ENCODE measurements around the gene PALD1.

DNA sequence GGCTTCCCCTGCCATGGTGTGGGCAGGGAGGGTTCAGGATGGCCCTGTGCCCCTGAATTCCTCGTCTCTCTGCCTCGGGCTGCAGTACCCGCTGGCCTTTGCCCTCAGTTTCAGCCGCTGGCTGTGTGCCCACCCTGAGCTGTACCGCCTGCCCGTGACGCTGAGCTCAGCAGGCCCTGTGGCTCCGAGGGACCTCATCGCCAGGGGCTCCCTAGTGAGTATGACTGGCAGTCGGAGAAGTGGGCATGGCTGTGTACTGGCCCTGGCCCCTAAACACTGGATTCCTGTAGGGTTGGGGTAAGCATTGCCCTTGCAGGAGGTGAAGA, 59.6 kb downstream of the PALD1 start:
- TF ChIP-seq, protein P1, sequence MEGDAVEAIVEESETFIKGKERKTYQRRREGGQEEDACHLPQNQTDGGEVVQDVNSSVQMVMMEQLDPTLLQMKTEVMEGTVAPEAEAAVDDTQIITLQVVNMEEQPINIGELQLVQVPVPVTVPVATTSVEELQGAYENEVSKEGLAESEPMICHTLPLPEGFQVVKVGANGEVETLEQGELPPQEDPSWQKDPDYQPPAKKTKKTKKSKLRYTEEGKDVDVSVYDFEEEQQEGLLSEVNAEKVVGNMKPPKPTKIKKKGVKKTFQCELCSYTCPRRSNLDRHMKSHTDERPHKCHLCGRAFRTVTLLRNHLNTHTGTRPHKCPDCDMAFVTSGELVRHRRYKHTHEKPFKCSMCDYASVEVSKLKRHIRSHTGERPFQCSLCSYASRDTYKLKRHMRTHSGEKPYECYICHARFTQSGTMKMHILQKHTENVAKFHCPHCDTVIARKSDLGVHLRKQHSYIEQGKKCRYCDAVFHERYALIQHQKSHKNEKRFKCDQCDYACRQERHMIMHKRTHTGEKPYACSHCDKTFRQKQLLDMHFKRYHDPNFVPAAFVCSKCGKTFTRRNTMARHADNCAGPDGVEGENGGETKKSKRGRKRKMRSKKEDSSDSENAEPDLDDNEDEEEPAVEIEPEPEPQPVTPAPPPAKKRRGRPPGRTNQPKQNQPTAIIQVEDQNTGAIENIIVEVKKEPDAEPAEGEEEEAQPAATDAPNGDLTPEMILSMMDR (IDR thresholded peaks at IDR 0.05), result no peak
- no peak for TF ChIP-seq POLR2A (IDR thresholded peaks at IDR 0.05)

Data from suprapubic skin (tissue), 3 donors.